Right atrium auricular region (tissue), 2 donors: ENCODE measurements around the gene SYNGR4. TPM values are rescaled to one million over a fixed set of nuclear protein-coding genes. Genes with fewer than 3 reads are reported as not detected.
A peak's percentile ranks its signal among the peaks of the same experiment; 100 is the strongest.

Experiments used
- DNase-seq: peaks from one replicate; pipeline ENCODE4 v3.0.0-alpha.2; 2019; ENCODE audit warnings: low spot score
- H3K27ac ChIP-seq, 2 donors: fragments of 200-600 bp; sonication (generic); 1 replicate in 1 of 2; 2 replicates in 1 of 2; pipeline ENCODE4 v1.5.1; 2016 to 2019
- H3K27me3 ChIP-seq, 2 donors: fragments of 200-600 bp; sonication (generic); one replicate each; pipeline versions ENCODE4 v1.5.1 to v1.6.0; 2017 to 2019
- H3K36me3 ChIP-seq: fragments of 200-600 bp; sonication (generic); one replicate; pipeline ENCODE4 v1.5.1; 2016
- H3K4me1 ChIP-seq, 2 donors: fragments of 200-600 bp; sonication (generic); one replicate each; pipeline versions ENCODE4 v1.5.1 to v1.6.0; 2017 to 2019
- H3K4me3 ChIP-seq, 2 donors: fragments of 200-600 bp; sonication (generic); 1 replicate in 1 of 2; 2 replicates in 1 of 2; pipeline ENCODE4 v1.5.1; 2017 to 2019; ENCODE audit warnings: mild to moderate bottlenecking in 1 of 2, moderate library complexity in 1 of 2
- H3K9me3 ChIP-seq, 2 donors: fragments of 200-600 bp; sonication (generic); one replicate each; pipeline ENCODE4 v1.5.1; 2019
- total RNA-seq, 2 donors: library from RNA; depleted of rRNA; stranded (reverse); fragments of >200 nt; gene quantifications; one replicate each; pipeline ENCODE4 v1.1.0, GENCODE V29; 2016
- TF ChIP-seq, protein P1 (sequence below), 2 donors: fragments of 200-600 bp; sonication (generic); IDR thresholded peaks; one replicate each; pipeline ENCODE4 v1.5.1; 2019; ENCODE audit warnings: antibody characterized with exemption in 2 of 2

The SYNGR4 gene
- total RNA-seq, 2 donors from 2014 or later = not detected

DNA sequence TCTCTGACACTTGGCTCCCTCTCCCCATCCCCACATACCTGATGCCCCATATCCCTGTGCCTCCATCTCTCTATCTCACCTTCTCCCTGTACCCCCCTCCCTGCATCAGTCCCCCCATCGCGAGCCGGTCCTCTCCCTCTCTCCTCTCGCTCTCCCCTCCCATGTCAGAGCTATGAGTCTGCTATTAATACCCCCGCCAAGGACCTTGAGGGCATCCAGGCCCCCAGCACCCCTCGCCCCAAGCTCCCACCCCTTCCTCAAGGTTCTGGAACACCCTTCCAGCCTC is 30.9 kb downstream of the SYNGR4 start:
- peaks cover 29 to 43% of the 10 kb centered on the region in 2 donors for H3K27me3 ChIP-seq
- H3K27ac ChIP-seq = no peak overlapping the region
- no peak for DNase-seq
- H3K4me1 ChIP-seq = peaks cover 0 to 32% of the 10 kb centered on the region in 2 donors
- no peaks in the 10 kb centered on the region for H3K36me3 ChIP-seq
- TF ChIP-seq, protein P1, sequence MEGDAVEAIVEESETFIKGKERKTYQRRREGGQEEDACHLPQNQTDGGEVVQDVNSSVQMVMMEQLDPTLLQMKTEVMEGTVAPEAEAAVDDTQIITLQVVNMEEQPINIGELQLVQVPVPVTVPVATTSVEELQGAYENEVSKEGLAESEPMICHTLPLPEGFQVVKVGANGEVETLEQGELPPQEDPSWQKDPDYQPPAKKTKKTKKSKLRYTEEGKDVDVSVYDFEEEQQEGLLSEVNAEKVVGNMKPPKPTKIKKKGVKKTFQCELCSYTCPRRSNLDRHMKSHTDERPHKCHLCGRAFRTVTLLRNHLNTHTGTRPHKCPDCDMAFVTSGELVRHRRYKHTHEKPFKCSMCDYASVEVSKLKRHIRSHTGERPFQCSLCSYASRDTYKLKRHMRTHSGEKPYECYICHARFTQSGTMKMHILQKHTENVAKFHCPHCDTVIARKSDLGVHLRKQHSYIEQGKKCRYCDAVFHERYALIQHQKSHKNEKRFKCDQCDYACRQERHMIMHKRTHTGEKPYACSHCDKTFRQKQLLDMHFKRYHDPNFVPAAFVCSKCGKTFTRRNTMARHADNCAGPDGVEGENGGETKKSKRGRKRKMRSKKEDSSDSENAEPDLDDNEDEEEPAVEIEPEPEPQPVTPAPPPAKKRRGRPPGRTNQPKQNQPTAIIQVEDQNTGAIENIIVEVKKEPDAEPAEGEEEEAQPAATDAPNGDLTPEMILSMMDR (IDR thresholded peaks at IDR 0.05) = no peak
- no peaks in the 10 kb centered on the region for H3K9me3 ChIP-seq
- H3K4me3 ChIP-seq = no peak overlapping the region

DNA sequence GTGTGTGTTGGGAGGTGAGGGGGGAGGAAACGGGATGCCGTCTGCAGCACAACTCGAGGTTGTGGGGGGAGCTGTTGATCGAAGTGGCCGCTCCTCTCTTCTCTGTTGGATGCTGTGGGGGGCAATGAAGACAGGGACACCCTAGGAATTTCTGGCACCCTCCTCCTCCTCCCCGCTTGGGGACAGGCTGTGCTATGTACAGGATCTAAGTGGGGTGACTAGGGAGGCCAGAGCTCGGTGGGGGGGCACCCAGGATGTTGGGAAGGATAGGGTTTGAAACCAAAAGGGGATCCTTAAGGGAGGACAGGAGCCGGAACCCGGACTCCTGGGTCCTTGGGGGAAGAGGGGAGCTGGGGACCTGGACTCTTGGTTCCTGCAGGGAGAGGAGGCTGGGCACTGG is 31.3 kb downstream of the SYNGR4 start:
- peaks cover 29 to 43% of the 10 kb centered on the region in 2 donors for H3K27me3 ChIP-seq
- no peak overlapping the region for H3K4me3 ChIP-seq
- no peak for DNase-seq
- no peaks in the 10 kb centered on the region for H3K36me3 ChIP-seq
- TF ChIP-seq, protein P1 (IDR thresholded peaks at IDR 0.05) = no peak
- H3K27ac ChIP-seq = no peak overlapping the region
- no peaks in the 10 kb centered on the region for H3K9me3 ChIP-seq
- H3K4me1 ChIP-seq = peaks cover 0 to 28% of the 10 kb centered on the region in 2 donors

DNA sequence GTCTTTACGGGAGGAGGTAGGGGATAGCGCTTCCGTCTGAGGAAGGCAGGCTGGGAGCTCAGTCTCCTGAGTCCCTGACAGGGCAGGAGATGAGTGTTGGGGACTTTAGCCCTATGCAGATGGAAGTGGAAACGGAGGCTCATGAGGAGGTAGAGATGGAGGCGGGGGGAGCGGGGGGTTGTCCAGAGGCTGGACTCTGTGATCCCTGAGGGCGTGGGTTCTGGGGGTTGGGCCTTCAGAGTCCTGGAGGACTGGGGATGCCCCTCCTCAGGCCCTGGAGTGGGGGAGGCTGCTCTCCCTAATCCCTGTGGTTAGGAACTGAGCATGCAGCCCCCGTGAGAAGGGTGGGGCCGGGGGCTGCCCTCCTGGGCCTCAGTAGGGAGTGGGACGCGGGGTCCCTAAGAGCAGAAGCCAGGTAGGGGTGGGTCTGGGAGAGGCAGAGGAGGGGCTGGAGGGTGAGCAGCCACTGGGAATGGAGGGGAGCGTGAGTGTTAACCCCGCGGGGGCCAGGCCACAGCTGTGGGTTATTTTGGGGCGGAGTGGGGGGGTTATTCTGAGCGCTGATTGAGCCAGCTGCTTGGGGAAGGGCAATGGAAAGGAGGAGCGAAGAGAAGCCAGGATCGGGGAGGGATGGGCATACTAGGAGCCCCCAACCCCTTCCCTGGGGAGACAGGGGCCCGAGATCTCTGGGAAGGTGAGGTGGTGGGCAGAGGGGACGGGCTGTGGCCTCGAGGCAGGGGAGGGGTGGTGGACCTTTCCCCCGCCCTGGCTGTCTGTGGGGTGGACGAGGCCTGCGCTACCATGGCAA is 32.1 kb downstream of the SYNGR4 start:
- TF ChIP-seq, protein P1 (IDR thresholded peaks at IDR 0.05) = no peak
- DNase-seq = no peak
- H3K4me1 ChIP-seq = peaks cover 0 to 28% of the 10 kb centered on the region in 2 donors
- H3K27ac ChIP-seq = no peak overlapping the region
- H3K9me3 ChIP-seq = no peaks in the 10 kb centered on the region
- H3K27me3 ChIP-seq = peaks cover 29 to 43% of the 10 kb centered on the region in 2 donors
- H3K36me3 ChIP-seq = no peaks in the 10 kb centered on the region
- no peak overlapping the region for H3K4me3 ChIP-seq

DNA sequence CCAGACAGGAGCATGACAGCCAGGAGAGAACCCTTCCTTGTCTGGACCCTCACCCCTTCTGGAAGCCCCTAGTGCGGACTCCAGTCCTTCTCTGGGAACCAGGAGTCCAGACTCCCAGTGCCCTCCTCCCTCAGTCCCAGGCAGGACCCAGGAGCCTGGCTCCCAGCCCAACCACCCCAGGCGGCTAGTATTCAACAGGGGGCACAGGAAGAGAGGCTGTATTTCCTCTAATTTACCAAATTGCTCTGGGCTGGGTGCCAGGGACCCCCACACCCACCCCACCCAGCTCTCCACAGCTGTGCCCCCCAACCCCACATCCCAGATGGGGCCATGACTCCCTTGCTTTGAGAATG is 32.6 kb downstream of the SYNGR4 start:
- H3K27ac ChIP-seq = no peak overlapping the region

DNA sequence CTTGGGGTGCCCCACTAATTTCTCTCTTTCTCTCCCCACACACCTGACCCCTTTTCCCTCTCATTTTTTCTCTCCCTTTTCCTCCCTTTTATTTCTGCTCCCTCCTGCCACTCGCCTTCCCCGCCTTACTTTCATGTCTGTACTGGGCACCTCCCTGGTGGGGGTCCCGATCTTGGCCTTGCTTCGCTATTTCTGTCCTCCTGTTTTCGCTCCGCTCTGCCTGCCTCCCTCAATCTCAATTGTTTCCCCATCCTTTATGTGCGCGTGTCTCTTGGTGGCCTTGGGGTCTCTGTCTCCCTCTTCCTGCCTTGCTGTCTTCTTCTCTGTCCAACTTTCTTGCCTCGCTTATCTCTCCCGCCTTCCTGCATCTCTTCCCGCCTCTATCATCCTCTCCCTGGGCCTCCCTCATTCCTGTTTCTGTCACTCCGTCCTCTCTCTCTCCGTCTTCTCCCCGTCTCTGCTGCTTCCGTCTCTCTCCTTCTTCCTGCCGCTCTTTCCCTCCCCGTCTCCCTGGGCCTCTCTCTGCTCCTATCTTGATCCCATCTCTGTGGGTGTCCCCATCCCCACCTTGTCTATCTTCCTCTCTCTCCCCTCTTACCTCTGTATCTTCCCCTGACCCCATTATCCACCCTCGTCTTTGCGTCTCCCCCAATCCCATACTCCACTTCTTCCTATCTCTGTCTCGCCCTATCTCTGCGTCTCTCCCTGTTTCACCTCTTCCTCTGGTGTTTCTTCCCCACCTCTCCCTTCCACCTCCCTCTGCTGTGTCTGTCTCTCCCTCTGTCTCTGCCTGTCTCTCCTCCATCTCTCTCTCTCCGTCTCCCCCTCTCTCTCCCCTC is 33.3 kb downstream of the SYNGR4 start:
- peak overlapping the region in 1 of 2 donors; percentile 23 for H3K27ac ChIP-seq

More for the DNA sequence above, 32.6 kb downstream of the SYNGR4 start:
- TF ChIP-seq, protein P1 (IDR thresholded peaks at IDR 0.05) = no peak
- no peak overlapping the region for H3K4me3 ChIP-seq
- no peak for DNase-seq
- peaks cover 0 to 28% of the 10 kb centered on the region in 2 donors for H3K4me1 ChIP-seq
- H3K36me3 ChIP-seq = no peaks in the 10 kb centered on the region
- H3K9me3 ChIP-seq = no peaks in the 10 kb centered on the region
- H3K27me3 ChIP-seq = peaks cover 29 to 43% of the 10 kb centered on the region in 2 donors

More for the DNA sequence above, 33.3 kb downstream of the SYNGR4 start:
- peaks cover 29 to 43% of the 10 kb centered on the region in 2 donors for H3K27me3 ChIP-seq
- peaks cover 0 to 28% of the 10 kb centered on the region in 2 donors for H3K4me1 ChIP-seq
- H3K36me3 ChIP-seq = no peaks in the 10 kb centered on the region
- no peak for DNase-seq
- TF ChIP-seq, protein P1 (IDR thresholded peaks at IDR 0.05) = no peak
- H3K9me3 ChIP-seq = no peaks in the 10 kb centered on the region
- peak overlapping the region; percentile 23 to 45 for H3K4me3 ChIP-seq
